Liver (tissue), 3 donors: ENCODE results near the gene GPATCH2L.
A peak's percentile ranks its signal among the peaks of the same experiment; 100 is the strongest.

ENCODE experiments used
- CTCF ChIP-seq: fragments of 150-350 bp; IDR thresholded peaks from 2 replicates; pipeline ENCODE4 v1.5.1; 2017; ENCODE audit warnings: improper control_type of control experiment, low read depth, low read length; ENCODE audit not compliant: missing input control
- GABPA ChIP-seq, 2 donors: IDR thresholded peaks in 1 of 2; conservative IDR thresholded peaks in 1 of 2; 2 replicates each; pipeline ENCODE4 v1.6.1; 2016; ENCODE audit warnings: antibody characterized with exemption in 2 of 2, mild to moderate bottlenecking in 1 of 2, moderate library complexity in 1 of 2
- HNF4G ChIP-seq: IDR thresholded peaks from 2 replicates; pipeline ENCODE4 v1.6.1; 2016; ENCODE audit warnings: antibody characterized with exemption
- JUND ChIP-seq, 2 donors: IDR thresholded peaks; 2 replicates each; pipeline ENCODE4 v1.6.1; 2016; ENCODE audit warnings: antibody characterized with exemption in 2 of 2
- RAD21 ChIP-seq, 2 donors: IDR thresholded peaks; 2 replicates each; pipeline ENCODE4 v1.6.1; 2016; ENCODE audit warnings: antibody characterized with exemption in 2 of 2, mild to moderate bottlenecking in 2 of 2
- YY1 ChIP-seq: IDR thresholded peaks from 2 replicates; pipeline ENCODE4 v1.6.1; 2016; ENCODE audit warnings: antibody characterized with exemption, mild to moderate bottlenecking
- TF ChIP-seq, protein P1 (sequence below): IDR thresholded peaks from 2 replicates; pipeline ENCODE4 v1.6.1; 2016; ENCODE audit warnings: antibody characterized with exemption
- donor health status: healthy.
- donor health status: healthy.

GRCh38 chr14:76151398-76152332 is at the start of gene GPATCH2L:
- TF ChIP-seq, protein P1, sequence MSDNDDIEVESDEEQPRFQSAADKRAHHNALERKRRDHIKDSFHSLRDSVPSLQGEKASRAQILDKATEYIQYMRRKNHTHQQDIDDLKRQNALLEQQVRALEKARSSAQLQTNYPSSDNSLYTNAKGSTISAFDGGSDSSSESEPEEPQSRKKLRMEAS = no peak
- TF ChIP-seq JUND (IDR thresholded peaks at IDR 0.05) = peak in 1 of 2 donors; percentile 27
- no peak for TF ChIP-seq YY1
- no peak for TF ChIP-seq RAD21 (IDR thresholded peaks at IDR 0.05)
- TF ChIP-seq GABPA (IDR thresholded peaks at IDR 0.05 in 1 of 2, conservative IDR thresholded peaks at IDR 0.05 in 1 of 2) = peak; percentile 88 to 98
- no peak for TF ChIP-seq CTCF
- TF ChIP-seq HNF4G = no peak
